NCI-H1105 (cell line): ENCODE results near the gene WDR19.
"Not testable (repeated sequence)": the region's sequence is repeated elsewhere in the genome, so short reads cannot be mapped to it uniquely, and the experiment has no call there.

ENCODE experiments used
- DNase-seq: peaks from one replicate; lab custom pipeline; 2025; lab: John Stamatoyannopoulos, UW

WDR19 gene

DNA sequence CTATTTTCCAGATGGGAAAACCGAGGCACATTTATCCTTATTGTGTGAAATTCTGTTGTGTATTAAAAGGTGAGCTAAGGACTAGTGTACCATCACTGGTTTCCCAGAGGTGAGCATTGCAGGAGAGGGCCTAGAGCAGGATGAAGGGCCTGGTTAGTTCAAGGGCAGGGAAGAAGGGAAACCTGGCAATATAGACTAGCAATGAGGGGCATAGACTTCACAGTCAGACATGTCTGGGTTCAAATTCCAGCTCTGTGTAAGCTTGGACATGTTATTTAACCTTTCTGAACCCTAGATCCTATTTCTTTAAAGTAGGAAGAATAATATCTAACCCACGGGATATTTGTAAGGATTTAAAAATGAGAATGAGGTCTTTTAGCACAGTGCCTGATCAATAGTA is 50.8 kb downstream of the WDR19 start:
- no peak for DNase-seq

DNA sequence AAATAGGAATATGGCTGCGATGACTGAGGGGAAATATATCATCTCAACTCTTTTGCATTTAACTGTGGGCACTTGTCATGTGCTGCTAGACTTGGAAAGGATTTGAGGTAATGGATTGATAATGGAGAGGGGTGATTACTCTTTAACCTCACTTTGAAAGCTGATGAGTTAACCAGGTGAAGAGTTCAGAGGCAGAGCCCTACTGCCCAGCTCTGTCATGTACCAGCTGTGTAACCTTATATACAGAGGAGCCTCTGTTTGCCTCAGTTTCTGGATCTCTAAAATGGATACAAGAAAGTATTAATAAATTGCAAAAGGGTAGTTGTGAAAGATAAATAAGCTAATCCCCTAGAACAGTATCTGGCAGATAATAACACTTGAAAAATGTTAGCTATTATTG is 51.5 kb downstream of the WDR19 start:
- DNase-seq, result no peak

DNA sequence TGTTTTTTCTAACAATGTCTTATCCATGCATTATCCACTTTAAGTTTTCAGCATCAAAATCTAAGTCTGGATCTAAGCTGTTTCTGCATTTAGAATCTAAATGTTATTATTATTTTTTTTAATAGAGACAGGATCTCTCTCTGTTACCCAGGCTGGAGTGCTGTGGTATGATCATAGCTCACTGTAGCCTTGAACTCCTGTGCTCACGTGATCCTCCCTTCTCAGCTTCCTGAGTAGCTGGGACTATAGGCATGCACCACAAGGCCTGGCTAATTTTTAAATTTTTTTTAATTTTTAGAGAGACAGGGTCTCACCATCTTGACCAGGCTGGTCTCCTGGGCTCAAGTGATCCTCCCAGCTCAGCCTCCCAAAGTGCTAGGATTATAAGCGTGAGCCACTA is 52.7 kb downstream of the WDR19 start:
- DNase-seq, result no peak

DNA sequence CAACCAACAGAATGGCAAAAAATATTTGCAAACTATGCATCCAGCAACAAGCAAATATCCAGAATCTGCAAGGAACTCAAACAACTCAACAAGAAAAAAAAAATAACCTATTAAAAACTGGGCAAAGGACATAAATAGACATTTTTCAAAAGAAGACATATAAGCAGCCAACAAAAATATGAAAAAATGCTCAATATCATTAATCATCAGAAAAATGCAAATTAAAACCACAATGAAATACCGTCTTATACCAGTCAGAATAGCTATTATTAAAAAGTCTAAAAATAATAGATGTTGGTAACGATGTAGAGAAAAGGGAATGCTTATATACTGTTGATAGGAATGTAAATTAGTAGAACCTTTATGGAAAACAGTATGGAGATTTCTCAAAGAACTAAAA is 53.4 kb downstream of the WDR19 start:
- DNase-seq, result no peak

DNA sequence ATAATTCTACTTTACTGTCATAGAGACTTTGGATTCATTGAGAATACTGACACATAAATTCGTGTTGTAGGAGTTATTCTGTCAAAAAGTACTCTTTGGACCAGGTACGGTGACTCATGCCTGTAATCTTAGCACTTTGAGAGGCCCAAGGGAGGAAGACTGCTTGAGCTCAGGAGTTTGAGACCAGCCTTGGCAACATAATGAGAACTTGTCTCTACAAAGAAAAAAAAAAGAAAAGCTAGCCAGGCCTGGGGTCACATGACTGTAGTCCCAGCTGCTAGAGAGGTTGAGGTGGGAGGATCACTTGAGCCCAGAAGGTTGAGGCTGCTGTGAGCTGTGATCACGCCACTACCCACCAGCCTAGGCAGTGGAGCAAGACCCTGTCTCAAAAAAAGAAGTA is 54.9 kb downstream of the WDR19 start:
- no peak for DNase-seq

DNA sequence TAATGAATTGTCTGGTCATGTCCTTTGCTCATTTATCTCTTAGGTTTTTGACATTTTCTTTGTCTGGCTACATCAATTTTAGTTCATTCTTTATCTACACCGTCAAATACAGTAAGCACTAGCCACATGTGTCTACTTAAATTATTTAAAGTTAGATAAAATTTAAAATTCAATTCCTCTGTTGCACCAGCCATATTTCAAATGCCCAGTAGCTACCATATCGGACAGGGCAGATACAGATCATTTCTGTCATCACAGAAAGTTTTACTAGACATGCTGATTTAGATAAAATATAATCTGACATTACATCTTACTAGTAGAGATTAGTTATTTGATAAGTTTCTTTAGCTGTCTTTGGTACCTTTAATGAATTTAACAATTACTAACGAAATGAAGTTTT is 61.1 kb downstream of the WDR19 start:
- no peak for DNase-seq

DNA sequence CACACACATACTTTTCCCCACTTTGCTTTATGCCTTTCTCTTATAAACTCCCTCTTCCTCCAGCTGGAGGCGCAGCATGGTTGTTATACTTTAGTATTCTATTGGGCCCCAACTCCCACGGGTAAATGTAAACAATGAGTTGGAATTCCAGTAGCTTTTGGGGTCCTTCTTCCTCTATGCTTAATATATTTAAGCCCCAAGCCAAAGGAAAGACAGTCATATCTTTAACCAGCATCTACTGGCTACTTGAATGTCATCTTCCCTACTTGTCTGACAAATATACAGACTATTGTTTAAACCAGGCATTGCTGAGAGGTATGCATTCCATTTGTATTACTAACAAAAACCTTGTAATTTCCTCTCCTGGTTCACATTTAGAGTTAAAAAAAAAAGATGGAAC is 72.9 kb downstream of the WDR19 start:
- no peak for DNase-seq

DNA sequence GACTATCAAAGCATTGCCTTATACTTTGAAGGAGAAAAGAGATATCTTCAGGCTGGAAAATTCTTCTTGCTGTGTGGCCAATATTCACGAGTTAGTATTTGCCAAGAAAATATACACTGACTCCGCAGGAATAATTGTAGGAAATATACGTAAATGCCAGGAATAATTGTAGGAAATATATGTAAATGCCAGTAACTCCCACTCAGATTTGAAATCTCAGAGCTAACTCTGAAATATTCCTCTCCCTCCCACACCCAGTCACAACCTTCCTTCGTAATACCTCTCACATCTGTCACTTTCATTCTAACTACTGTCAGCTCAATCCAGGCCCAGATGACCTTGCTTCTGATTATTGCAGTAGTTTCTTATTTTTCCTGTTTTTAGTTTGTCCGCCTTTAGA is 73.5 kb downstream of the WDR19 start:
- no peak for DNase-seq

DNA sequence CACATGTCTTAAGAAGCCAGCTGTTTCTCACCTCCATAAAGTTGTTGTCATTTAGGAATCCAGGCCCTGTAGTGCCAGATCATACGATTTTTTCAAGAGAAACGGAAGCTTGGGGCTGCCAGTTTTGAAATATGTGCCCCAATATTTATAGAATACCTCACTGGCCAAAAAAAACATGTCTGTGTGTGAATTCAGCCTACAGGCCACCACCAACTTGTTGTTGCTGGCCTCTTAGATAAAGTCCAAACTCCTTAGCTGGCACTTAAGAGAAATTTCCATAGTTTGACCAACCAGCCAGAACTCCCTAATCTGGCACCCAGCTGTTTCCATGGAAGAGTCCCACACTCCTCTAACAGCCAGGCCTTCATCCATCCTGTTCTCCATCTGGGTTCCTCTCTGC is 74.1 kb downstream of the WDR19 start:
- no peak for DNase-seq

DNA sequence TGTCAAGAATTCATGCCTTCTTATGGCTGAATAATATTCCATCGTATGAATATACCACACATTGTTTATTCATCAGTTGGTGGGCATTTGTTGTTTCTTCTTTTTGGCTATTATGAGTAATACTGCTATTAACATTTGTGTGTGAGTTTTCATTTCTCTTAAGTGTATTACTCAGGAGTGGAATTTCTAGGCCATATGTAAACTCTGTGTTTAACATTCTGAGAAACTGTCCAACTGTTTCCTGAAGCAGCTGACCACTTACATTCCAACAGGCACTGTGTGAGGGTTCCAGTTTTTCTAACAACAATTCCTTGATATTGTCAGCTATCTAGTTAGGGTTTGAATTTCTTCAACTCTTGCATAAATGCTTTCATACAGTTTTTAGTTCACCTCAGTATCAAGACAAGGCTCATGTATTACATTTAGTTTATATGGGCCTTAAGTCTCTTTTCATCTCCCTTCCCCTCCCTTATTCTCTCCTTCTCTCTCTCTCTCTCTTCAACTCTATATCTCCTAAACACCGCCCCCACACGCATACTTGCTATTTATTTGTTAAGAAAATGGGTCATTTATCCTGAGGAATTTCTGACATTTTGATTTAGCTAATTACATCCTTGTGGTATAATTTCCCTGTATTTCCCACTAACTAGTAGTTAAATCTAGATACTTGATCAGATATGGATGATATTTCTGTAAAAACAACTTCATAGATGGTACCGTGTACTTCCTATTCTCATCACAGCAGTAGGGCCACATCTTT is 77.4 kb downstream of the WDR19 start:
- DNase-seq, result no peak

DNA sequence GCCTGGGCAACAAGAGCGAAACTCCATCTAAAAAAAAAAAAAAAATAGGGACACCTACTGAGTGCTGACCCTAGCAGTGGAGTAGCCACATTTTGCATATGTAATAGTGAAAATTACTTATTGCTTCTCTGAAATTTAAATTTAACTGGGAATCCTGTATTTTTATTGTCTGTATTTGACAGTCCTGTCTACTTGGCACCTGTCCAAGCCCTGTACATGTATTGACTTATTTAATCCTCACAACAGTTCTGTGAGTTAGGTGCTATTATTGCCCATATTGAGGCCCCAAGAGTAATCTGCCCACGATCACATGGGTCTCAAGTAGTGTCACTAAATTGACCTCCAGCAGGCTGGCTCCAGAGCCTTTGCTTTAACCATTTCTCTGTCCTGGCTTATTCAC is 81.6 kb downstream of the WDR19 start:
- no peak for DNase-seq

DNA sequence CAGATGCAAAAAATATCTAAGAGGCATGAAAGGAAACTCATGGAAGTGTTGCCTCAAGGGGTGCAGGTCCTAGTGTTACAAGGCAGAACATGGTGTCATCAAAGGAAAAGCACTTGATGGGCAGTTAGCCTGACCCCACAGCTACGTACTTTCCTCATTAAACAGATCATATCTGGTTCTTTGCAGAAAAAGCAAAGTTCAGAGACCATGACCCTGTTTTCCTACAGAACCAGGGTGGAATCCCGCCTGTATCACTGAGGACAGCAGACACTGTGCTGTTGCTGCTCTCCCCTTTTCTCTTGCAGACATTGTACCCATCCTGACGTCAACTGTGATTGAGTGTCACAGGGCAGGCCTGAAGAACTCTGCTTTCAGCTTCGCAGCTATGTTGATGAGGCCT is 92.2 kb downstream of the WDR19 start:
- no peak for DNase-seq

DNA sequence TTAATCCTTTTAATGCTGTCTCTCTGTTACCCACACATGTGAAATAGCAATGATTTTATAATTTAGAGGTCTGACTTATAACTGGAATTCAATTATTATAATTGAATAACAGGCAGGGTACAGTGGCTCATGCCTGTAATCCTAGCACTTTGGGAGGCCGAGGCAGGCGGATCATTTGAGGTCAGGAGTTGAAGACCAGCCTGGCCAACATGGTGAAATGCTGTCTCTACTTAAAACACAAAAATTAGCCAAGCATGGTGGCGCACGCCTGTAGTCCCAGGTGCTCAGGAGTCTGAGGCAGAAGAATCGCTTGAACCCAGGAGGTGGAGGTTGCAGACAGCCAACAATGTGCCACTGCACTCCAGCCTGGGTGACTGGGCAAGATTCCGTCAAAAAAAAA is 95.3 kb downstream of the WDR19 start:
- not testable (repeated sequence) for DNase-seq

DNA sequence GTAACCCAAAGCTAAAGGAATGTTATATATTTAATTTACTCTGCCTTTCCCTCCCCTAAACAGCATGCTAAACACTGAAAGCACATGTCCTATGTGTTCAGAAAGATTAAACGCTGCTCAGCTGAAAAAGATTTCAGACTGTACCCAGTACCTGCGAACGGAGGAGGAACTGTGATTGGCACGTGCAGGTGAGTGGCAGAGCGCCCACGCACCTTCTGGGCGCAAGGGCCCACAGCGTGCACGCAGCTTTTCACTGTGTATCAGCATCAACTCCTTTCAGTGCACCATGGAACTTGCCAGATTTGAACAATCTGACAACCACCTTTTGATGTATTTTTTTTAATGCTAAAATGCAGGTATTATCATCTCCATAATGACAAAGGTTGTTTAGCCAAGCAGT is 96.1 kb downstream of the WDR19 start:
- DNase-seq, result no peak

DNA sequence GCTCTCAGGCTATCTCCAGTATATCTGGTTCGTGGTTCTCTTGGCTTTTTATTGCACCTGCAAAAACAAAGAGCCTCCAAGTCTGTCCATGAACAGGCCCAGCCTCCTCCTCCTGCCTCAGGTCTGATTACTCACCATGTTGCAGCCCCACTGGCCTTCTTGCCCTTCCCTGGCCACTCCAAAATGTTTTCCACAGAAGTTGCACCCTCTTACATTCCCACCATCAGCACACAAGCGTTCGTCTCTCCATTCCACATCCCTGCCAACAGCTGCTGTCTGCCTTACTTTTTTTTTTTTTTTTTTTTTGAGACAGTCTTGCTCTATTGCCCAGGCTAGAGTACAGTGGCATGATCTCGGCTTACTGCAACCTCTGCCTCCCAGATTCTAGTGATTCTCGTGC is 97.1 kb downstream of the WDR19 start:
- DNase-seq, result no peak

DNA sequence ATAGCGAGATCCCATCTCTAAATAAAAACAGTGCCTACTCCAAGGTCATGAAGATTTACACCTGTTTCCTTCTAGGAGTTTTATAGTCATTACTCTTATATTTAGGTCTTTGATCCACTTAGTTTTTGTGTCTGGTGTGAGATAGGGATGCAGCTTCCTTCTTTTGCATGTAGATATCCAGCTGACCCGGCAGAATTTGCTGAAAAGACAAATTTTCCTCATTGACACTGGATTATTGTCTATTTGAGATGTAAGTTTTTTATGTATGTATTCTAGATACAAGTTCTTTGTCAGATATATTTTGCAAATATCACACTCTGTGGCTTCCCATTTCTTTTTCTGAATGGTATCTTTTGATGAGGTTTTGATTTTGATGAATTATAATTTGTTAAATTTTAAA is 98.4 kb downstream of the WDR19 start:
- DNase-seq, result no peak

DNA sequence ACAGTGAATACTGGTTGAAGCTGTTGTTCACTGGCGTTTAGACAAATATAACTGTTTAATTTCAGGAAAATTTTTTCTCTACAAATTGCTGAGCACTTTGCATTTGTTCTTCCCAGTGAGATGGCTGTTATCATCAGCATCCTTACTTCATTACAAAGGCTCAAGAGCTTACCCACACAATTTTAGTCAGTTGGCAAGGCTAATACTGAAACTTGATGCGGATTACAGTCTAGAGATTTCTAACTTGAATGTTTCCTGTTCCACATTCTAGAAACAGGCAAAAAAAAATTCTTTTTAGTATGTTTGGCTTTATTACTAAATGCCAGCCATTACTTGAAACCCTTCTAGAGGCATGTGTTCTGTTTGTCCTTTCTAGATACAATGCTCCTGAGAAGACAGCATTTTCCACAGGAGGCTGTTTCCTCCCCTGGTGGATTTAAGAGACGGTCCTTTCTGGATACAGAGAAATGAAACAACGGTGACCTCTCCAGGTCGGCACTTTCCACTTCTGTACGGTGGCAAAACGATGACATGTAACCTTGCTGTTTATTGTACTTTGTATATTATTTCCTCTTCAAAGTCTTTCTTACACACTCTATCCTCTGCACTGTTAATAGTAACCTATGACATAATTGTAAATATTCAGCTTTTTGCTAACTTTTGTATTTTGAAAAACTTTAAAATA is 102.9 kb downstream of the WDR19 start:
- DNase-seq, result no peak

DNA sequence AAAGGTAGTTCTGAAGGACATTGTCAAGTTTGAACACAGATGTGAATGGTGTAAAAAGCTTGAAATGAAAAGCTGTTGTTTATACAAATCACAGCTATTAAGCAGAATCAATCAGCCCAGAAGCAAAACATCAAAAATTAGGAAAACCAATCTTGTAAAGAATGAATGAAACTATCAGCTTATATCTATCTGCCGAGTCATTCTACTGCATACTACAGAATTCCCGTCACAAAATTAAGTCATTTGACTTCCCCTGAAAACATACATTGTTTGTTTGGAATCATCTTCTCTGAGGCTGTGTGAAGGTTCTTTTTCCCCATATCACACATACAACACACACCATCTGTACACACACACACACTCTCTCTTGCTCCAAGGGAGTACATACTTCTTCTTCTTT is 103.5 kb downstream of the WDR19 start:
- DNase-seq, result no peak

DNA sequence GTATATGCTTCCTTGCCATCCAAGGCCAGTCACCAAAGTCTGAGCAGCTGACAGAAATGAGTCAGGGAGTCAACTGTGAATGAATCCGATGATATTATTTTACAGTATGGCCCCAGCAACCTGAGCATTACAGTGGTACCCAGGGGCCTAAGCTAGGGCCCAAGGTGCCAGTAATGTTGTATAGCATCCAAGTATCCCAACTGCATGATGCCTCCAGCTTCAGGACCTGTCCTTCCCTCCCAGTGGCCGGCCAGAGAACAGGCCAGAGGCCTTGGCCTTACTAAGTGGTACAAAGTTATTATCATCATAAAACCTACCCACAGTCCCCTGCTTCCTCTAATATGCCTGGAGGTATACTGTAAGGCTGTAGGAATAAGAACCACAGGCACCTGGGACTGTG is 103.9 kb downstream of the WDR19 start:
- no peak for DNase-seq

DNA sequence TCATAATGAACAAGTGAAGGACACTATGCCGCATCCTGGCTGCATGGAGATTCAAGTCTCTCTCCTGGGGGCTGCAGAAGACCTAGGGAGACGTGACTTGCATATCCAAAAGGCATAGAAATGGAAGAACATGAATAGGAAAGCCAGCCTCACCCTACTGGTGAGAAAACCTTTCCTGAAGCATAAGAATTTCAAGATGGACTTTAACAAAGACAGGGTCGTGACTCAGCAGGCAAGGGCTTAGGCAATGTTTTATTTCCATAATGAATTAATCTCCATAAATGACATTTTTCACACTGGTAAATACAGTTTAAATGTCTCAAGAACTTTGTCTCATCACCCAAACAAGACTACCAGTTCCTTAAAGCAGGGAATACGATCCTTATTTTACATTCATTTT is 104.9 kb downstream of the WDR19 start:
- DNase-seq, result no peak

DNA sequence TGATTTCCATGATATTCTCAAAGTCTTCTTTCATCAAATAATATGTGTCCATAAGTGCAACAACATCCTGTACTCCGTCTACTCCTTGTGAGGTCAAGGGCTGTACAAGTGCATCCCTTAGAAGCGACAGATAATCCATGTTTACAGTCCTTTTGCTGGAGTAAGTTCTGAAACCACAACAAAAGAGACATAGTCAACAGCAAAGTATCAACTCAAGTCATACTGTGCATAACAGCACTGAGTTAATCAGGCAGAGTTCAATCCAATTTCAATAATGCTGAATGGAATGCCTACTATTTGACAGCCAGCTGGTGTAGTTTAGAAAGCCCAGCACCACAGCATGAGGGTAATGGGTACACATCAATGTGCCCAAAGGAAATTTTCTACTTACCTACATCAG is 109.4 kb downstream of the WDR19 start:
- no peak for DNase-seq

DNA sequence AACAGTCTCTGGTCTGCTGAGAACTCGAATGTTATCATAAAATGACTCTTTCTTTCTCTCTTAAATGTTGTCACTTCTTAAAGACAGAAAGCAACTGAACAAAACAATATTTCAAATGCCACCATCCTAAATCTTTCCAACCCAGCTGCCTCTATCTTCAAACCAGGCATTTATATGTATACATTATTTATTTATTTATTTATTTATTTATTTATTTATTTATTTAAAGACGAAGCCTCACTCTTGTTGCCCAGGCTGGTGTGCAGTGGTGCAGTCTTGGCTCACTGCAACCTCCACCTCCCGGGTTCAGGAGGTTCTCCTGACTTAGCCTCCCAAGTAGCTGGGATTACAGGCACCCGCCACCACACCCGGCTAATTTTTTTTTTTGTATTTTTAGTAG is 110.1 kb downstream of the WDR19 start:
- not testable (repeated sequence) for DNase-seq

DNA sequence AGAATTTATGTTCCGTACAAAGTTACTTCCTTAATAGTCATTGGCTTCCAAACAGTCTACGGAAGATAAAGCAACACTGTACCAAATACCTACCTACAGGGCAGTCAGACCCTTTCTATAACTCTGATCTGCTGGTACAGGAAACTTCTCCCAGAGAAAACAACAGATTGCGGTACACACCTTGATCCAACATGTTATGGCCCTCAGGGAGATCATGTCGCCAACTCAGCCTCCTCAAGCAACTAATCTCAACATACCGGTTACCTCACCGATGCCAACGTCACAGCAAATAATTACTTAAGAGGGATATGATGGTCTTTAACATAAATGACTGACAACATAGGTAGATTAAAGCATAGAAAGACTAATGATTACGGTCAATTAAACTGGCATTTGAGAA is 113.5 kb downstream of the WDR19 start:
- no peak for DNase-seq

DNA sequence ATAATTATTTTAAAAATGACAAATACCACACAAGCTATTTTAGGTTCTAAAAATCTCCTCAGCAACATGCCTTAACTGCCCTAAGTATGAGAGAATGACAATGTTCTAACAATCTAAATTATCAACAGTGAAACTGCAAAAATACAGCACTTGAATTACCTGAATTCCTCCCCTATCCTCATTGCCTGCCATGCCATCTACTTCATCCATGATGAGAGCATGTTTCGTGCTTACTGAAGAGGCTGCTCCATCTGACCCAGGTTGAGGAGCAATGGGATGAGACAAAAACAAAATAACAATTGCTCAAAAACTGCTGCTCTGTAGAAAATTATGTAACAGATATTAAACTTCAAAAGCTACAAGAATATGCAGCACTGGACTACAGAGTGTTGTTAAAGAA is 120.6 kb downstream of the WDR19 start:
- no peak for DNase-seq
